ENCODE results near the gene PPARD.
A peak's percentile ranks its signal among the peaks of the same experiment; 100 is the strongest.

Gene PPARD

GRCh38 chr6:35412102-35412501, 69.7 kb downstream of the PPARD start:
- H3K4me3 ChIP-seq (ENCODE audit: low read length), result no peak overlapping the region
- H3K36me3 ChIP-seq (ENCODE audit: control insufficient read depth, insufficient read depth, low read length), result no peaks in the 10 kb centered on the region
- WGBS (ENCODE audit: extremely low coverage, insufficient coverage, low lambda C conversion rate), result no CpG with 5 or more reads among the region's 8 CpGs
- no peak for DNase-seq
- H3K27me3 ChIP-seq (ENCODE audit: insufficient read depth, low read length, poor library complexity), result no peaks in the 10 kb centered on the region
- H2BK120ac ChIP-seq (ENCODE audit: low read depth, low read length), result no peak overlapping the region
- no peak overlapping the region for H3K23ac ChIP-seq (ENCODE audit: low read length)
- H4K8ac ChIP-seq (ENCODE audit: low read depth, low read length), result no peak overlapping the region
- H2BK5ac ChIP-seq (ENCODE audit: low read length), result no peak overlapping the region
- no peak overlapping the region for H2AK5ac ChIP-seq (ENCODE audit: low read length)
- H3K18ac ChIP-seq (ENCODE audit: low read length), result no peak overlapping the region
- no peak overlapping the region for H3K4ac ChIP-seq (ENCODE audit: low read depth, low read length)
- no peaks in the 10 kb centered on the region for H3K79me2 ChIP-seq (ENCODE audit: control insufficient read depth, insufficient read depth, low read length)
- no peak overlapping the region for H2BK15ac ChIP-seq (replicated peaks; ENCODE audit: low read depth)
- H3K9ac ChIP-seq (ENCODE audit: low read length), result no peak overlapping the region
- no peaks in the 10 kb centered on the region for H3K4me1 ChIP-seq (ENCODE audit: control insufficient read depth, low read depth, low read length)
- no peak overlapping the region for H3K27ac ChIP-seq (ENCODE audit: low read depth, low read length)
- no peak overlapping the region for H3K56ac ChIP-seq (ENCODE audit: low read length)
- no peaks in the 10 kb centered on the region for H3K79me1 ChIP-seq (ENCODE audit: low read length)
- no peak overlapping the region for H3K4me2 ChIP-seq (ENCODE audit: low read length)
- H4K5ac ChIP-seq (ENCODE audit: low read length), result no peak overlapping the region

- H3K4me2 ChIP-seq (ENCODE audit: low read length), result no peak overlapping the region
- H3K27me3 ChIP-seq (ENCODE audit: insufficient read depth, low read length, poor library complexity), result no peaks in the 10 kb centered on the region
- H4K8ac ChIP-seq (ENCODE audit: low read depth, low read length), result no peak overlapping the region
- H3K79me2 ChIP-seq (ENCODE audit: control insufficient read depth, insufficient read depth, low read length), result no peaks in the 10 kb centered on the region
- H2BK15ac ChIP-seq (replicated peaks; ENCODE audit: low read depth), result no peak overlapping the region
- no peak overlapping the region for H3K27ac ChIP-seq (ENCODE audit: low read depth, low read length)
- no peak for DNase-seq
- no peaks in the 10 kb centered on the region for H3K79me1 ChIP-seq (ENCODE audit: low read length)
- no CpG with 5 or more reads among the region's 6 CpGs for WGBS (ENCODE audit: extremely low coverage, insufficient coverage, low lambda C conversion rate)
- H3K4me3 ChIP-seq (ENCODE audit: low read length), result no peak overlapping the region
- no peak overlapping the region for H3K9ac ChIP-seq (ENCODE audit: low read length)
- H3K4me1 ChIP-seq (ENCODE audit: control insufficient read depth, low read depth, low read length), result peaks cover under 1% of the 10 kb centered on the region
- H3K4ac ChIP-seq (ENCODE audit: low read depth, low read length), result no peak overlapping the region
- H2BK5ac ChIP-seq (ENCODE audit: low read length), result no peak overlapping the region
- H3K23ac ChIP-seq (ENCODE audit: low read length), result no peak overlapping the region
- no peak overlapping the region for H2BK120ac ChIP-seq (ENCODE audit: low read depth, low read length)
- H3K36me3 ChIP-seq (ENCODE audit: control insufficient read depth, insufficient read depth, low read length), result no peaks in the 10 kb centered on the region
- no peak overlapping the region for H4K5ac ChIP-seq (ENCODE audit: low read length)
- H3K18ac ChIP-seq (ENCODE audit: low read length), result no peak overlapping the region
- H2AK5ac ChIP-seq (ENCODE audit: low read length), result no peak overlapping the region
- no peak overlapping the region for H3K56ac ChIP-seq (ENCODE audit: low read length)
Observed at GRCh38 chr6:35413911-35414310, 71.6 kb downstream of the PPARD start.

- Histone ChIP-seq H3K23ac (ENCODE audit: low read length) (no peak overlapping the region), H3K4me3 (ENCODE audit: low read length) (no peak overlapping the region), H2AK5ac (ENCODE audit: low read length) (no peak overlapping the region), H3K79me1 (ENCODE audit: low read length) (no peaks in the 10 kb centered on the region), H3K56ac (ENCODE audit: low read length) (no peak overlapping the region), H4K5ac (ENCODE audit: low read length) (no peak overlapping the region), H3K36me3 (ENCODE audit: control insufficient read depth, insufficient read depth, low read length) (no peaks in the 10 kb centered on the region), H3K4me1 (ENCODE audit: control insufficient read depth, low read depth, low read length) (peaks cover 6% of the 10 kb centered on the region), H3K4me2 (ENCODE audit: low read length) (no peak overlapping the region), H3K27ac (ENCODE audit: low read depth, low read length) (no peak overlapping the region), H2BK15ac (replicated peaks; ENCODE audit: low read depth) (no peak overlapping the region), H4K8ac (ENCODE audit: low read depth, low read length) (no peak overlapping the region), H3K4ac (ENCODE audit: low read depth, low read length) (no peak overlapping the region), H2BK120ac (ENCODE audit: low read depth, low read length) (no peak overlapping the region), H3K79me2 (ENCODE audit: control insufficient read depth, insufficient read depth, low read length) (no peaks in the 10 kb centered on the region), H3K27me3 (ENCODE audit: insufficient read depth, low read length, poor library complexity) (no peaks in the 10 kb centered on the region), H3K9ac (ENCODE audit: low read length) (no peak overlapping the region), H2BK5ac (ENCODE audit: low read length) (no peak overlapping the region), H3K18ac (ENCODE audit: low read length) (no peak overlapping the region)
- WGBS (ENCODE audit: extremely low coverage, insufficient coverage, low lambda C conversion rate), result no CpG with 5 or more reads among the region's 7 CpGs
- DNase-seq, result peak; percentile 77
Observed at GRCh38 chr6:35415065-35415891, 72.9 kb downstream of the PPARD start.

- Histone ChIP-seq H4K8ac (ENCODE audit: low read depth, low read length) (no peak overlapping the region), H2BK15ac (replicated peaks; ENCODE audit: low read depth) (no peak overlapping the region), H3K56ac (ENCODE audit: low read length) (no peak overlapping the region), H3K79me2 (ENCODE audit: control insufficient read depth, insufficient read depth, low read length) (no peaks in the 10 kb centered on the region), H4K5ac (ENCODE audit: low read length) (no peak overlapping the region), H3K27ac (ENCODE audit: low read depth, low read length) (no peak overlapping the region), H3K4me1 (ENCODE audit: control insufficient read depth, low read depth, low read length) (peaks cover 6% of the 10 kb centered on the region), H3K36me3 (ENCODE audit: control insufficient read depth, insufficient read depth, low read length) (no peaks in the 10 kb centered on the region), H3K18ac (ENCODE audit: low read length) (no peak overlapping the region), H3K4me3 (ENCODE audit: low read length) (no peak overlapping the region), H3K23ac (ENCODE audit: low read length) (no peak overlapping the region), H3K79me1 (ENCODE audit: low read length) (no peaks in the 10 kb centered on the region), H3K27me3 (ENCODE audit: insufficient read depth, low read length, poor library complexity) (no peaks in the 10 kb centered on the region), H2BK5ac (ENCODE audit: low read length) (no peak overlapping the region), H2AK5ac (ENCODE audit: low read length) (no peak overlapping the region), H3K4me2 (ENCODE audit: low read length) (no peak overlapping the region), H3K9ac (ENCODE audit: low read length) (no peak overlapping the region), H2BK120ac (ENCODE audit: low read depth, low read length) (no peak overlapping the region), H3K4ac (ENCODE audit: low read depth, low read length) (no peak overlapping the region)
- no peak for DNase-seq
- no CpG with 5 or more reads among the region's 14 CpGs for WGBS (ENCODE audit: extremely low coverage, insufficient coverage, low lambda C conversion rate)
Observed at GRCh38 chr6:35417979-35418661, 75.8 kb downstream of the PPARD start.

GRCh38 chr6:35419417-35419816, 77.1 kb downstream of the PPARD start:
- Histone ChIP-seq H3K79me2 (ENCODE audit: control insufficient read depth, insufficient read depth, low read length) (no peaks in the 10 kb centered on the region), H3K23ac (ENCODE audit: low read length) (no peak overlapping the region), H2AK5ac (ENCODE audit: low read length) (no peak overlapping the region), H3K36me3 (ENCODE audit: control insufficient read depth, insufficient read depth, low read length) (peaks cover 2% of the 10 kb centered on the region), H2BK120ac (ENCODE audit: low read depth, low read length) (no peak overlapping the region), H3K27ac (ENCODE audit: low read depth, low read length) (no peak overlapping the region), H4K5ac (ENCODE audit: low read length) (no peak overlapping the region), H3K56ac (ENCODE audit: low read length) (no peak overlapping the region), H3K79me1 (ENCODE audit: low read length) (no peaks in the 10 kb centered on the region), H3K4me1 (ENCODE audit: control insufficient read depth, low read depth, low read length) (peaks cover 6% of the 10 kb centered on the region), H3K18ac (ENCODE audit: low read length) (no peak overlapping the region), H2BK5ac (ENCODE audit: low read length) (no peak overlapping the region), H3K4me2 (ENCODE audit: low read length) (no peak overlapping the region), H2BK15ac (replicated peaks; ENCODE audit: low read depth) (no peak overlapping the region), H3K27me3 (ENCODE audit: insufficient read depth, low read length, poor library complexity) (no peaks in the 10 kb centered on the region), H3K4me3 (ENCODE audit: low read length) (no peak overlapping the region), H4K8ac (ENCODE audit: low read depth, low read length) (no peak overlapping the region), H3K9ac (ENCODE audit: low read length) (no peak overlapping the region), H3K4ac (ENCODE audit: low read depth, low read length) (no peak overlapping the region)
- WGBS (ENCODE audit: extremely low coverage, insufficient coverage, low lambda C conversion rate), result no CpG with 5 or more reads among the region's 5 CpGs
- peak; percentile 70 for DNase-seq
